T47D (cell line): ENCODE data around the gene BHMT.

ENCODE experiments used
- DNase-seq, 2 experiments: peaks; one replicate each; pipeline versions ENCODE4 v3.0.0 to v3.0.0-alpha.2; 2011 to 2012; ENCODE audit warnings: low read depth in 1 of 2, low spot score in 1 of 2
- JUND ChIP-seq: IDR thresholded peaks from 2 replicates; pipeline ENCODE4 v1.6.1; 2012; ENCODE audit warnings: low read depth
- in situ Hi-C: cut with HindIII; loops from 2 replicates; pipeline ENCODE4 v1.10.0; 2016; ENCODE audit warnings: low sequenced_read_pairs, low pct_unique_long_range_greater_than_20kb

BHMT gene

DNA sequence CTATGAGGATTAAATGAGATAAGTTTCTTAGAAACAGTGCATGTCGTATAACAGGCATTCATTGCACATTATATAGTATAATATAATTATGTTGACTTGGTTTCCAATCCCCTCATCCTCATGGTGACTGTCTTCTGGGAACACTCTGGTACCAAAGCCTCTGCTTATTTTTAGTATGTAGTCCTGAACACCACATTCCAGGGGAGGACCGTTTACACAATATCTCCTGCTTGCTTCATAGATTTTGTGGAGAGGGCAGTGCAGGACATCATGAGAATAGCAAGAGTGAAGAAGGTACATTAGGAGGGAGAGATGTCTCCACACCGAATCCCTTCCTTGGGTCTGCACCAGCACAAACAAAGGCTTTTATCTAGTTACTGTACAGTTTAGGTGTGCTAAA lies 20.5 kb upstream of the BHMT start:
- DNase-seq, result no peak
- TF ChIP-seq JUND, result no peak
- in situ Hi-C loops, result no loop called here

DNA sequence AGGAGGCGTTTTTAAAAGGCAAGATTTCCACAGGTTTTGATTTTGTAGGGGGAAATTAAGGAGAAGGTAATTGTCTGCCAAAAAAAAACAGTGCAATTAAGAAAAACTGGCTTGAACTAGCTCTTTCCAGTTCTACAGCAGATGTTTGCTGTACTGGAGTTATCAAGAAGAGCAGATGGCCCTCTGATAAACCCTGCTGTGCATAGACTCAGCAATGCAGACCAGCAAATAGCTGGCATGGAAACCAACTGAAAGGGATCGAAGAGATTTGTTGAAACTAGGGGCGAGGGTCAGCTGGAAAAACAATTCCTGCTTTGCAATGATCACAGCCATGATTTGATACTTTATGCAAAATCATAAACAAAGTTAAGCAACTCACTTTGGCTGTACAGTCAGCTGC lies 17.8 kb upstream of the BHMT start:
- DNase-seq, result no peak
- TF ChIP-seq JUND, result no peak
- in situ Hi-C loops, result no loop called here

- TF ChIP-seq JUND, result no peak
- DNase-seq, result no peak
- in situ Hi-C loops, result no loop called here
These were observed 5.7 kb upstream of the BHMT start for GRCh38 chr5:79105868-79106267.

GRCh38 chr5:79107020-79107796 lies 4.4 kb upstream of the BHMT start:
- no peak for DNase-seq
- TF ChIP-seq JUND, result no peak
- in situ Hi-C loops, result no loop called here

- in situ Hi-C loops, result no loop called here
- DNase-seq, result no peak
- TF ChIP-seq JUND, result no peak
These were observed 3.5 kb upstream of the BHMT start for GRCh38 chr5:79108086-79108485.

- no peak for DNase-seq
- TF ChIP-seq JUND, result no peak
- in situ Hi-C loops, result no loop called here
These were observed 2.8 kb upstream of the BHMT start for GRCh38 chr5:79108792-79109191.

DNA sequence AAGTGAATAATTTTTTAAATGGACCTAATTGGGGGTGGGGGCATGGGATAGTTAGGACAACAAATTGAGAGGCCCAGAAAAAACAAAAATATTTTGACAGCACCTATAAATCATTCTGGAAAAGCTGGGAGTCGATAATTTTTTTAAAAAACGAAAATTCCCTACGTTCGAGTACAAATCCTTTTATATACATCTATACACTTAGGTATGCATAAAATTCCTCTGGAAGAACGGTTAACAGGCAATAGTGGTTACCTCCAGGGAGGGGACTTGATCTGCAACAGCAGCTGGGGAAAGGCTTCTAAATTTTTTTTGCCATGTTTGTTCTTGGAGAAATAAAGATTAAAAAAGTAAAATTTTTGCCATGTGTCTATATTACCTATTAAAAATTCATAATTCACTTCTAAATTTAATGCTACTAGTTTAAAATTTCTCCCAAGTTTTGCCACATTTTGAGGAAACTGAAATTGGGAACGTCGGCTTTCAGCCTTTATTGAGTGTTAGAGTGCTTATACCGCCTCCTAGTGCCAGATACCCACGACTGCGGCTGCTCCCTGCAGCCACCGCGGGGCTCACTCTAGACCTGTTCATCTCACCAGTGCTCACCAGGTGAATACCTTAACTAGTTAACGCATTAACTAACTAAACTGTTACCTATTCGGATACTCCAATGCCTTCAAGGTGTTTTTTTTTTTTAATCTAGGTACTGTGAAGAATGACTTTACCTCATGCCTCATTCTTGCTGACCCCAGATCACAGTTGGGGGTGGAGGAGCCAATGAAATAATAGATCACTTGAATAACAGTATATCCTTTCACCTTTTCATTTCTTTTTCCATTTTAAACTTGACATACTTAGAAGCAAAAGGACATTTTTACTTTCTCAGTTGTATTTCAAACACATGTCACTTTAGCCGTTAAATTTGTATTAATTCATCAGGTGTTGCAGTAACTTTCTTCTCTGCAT lies 1.8 kb upstream of the BHMT start:
- in situ Hi-C loops, result no loop called here
- TF ChIP-seq JUND, result no peak
- peak in 1 of 2 experiments; percentile 26 for DNase-seq

GRCh38 chr5:79111960-79112702 lies 522 bp downstream of the BHMT start:
- in situ Hi-C loops, result no loop called here
- no peak for DNase-seq
- TF ChIP-seq JUND, result no peak

DNA sequence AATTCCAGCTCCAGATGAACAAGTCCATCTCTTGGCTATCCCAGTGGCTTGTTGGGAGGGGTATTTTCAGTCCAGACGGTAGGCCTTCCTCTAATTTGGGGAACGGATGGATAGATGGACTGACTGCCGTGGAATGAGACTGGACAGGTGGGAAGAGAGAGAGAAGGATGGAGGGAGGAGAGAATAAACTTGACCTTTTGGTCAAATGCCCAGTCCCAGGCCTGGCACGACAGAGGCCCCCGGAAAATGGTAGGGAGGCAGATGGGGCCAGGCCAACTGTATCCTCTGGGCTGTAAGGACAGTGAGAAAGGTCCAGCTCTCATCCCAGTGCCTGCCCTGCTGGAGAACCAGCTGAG lies 1.1 kb downstream of the BHMT start:
- in situ Hi-C loops, result no loop called here
- no peak for DNase-seq
- no peak for TF ChIP-seq JUND

DNA sequence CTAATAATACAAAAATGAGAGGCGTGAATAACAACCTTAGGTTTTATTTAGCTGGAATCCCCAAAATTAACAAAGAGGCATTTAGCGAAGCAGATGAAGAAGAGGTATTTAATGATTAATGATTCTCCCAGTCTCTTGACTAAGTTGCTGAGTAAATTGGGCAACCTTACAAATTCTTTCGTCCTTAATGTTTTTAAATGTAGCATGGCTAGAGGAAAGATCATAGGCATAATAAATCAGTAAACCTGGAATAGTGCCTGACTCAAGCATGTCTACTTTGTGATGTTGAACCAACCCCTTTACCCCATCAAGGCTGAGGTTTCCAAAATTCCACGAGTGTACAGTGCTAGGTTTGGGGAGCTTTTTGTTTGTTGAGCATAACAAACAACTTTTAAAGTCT lies 7.9 kb downstream of the BHMT start:
- in situ Hi-C loops, result no loop called here
- DNase-seq, result no peak
- TF ChIP-seq JUND, result no peak

GRCh38 chr5:79120221-79120620 lies 8.6 kb downstream of the BHMT start:
- TF ChIP-seq JUND, result no peak
- no peak for DNase-seq
- in situ Hi-C loops, result no loop called here

DNA sequence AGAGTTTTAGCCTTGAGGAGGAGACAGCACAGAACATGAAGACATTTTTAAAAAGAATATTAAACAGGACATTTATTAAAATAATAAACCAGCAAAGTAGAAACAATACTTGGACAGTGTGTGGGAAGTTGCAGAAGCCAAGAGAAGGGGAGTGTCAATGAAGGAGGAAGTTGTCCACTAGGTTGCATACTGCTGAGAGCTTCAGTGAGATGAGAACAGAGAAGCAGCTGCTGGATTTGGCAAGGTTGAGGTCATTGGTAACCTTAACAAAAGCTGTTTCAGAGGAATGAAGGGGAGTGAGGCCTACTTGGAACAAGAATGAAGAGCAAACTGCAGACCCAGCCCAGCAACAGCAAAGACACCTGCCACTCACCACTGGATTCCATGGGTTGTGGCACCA lies 11.4 kb downstream of the BHMT start:
- in situ Hi-C loops, result no loop called here
- DNase-seq, result no peak
- TF ChIP-seq JUND, result no peak
